Nephron (organoid): ENCODE results near the gene RGSL1.

ENCODE experiments used
- H3K27ac Mint-ChIP-seq, 3 experiments: 2 replicates each; pipeline ENCODE4 v1.8.0; 2020; ENCODE audit warnings: mixed read lengths in 3 of 3, mild to moderate bottlenecking in 2 of 3, moderate library complexity in 1 of 3
- H3K27me3 Mint-ChIP-seq: 2 replicates; pipeline ENCODE4 v1.8.0; 2021; ENCODE audit warnings: low read depth, mild to moderate bottlenecking, moderate library complexity, mixed read lengths
- H3K36me3 Mint-ChIP-seq: 2 replicates; pipeline ENCODE4 v1.8.0; 2020; ENCODE audit warnings: low read depth, mixed read lengths
- H3K4me1 Mint-ChIP-seq: 2 replicates; pipeline ENCODE4 v1.8.0; 2020; ENCODE audit warnings: mixed read lengths
- H3K4me3 Mint-ChIP-seq, 3 experiments: 2 replicates each; pipeline ENCODE4 v1.8.0; 2020; ENCODE audit warnings: mild to moderate bottlenecking in 3 of 3, mixed read lengths in 3 of 3, moderate library complexity in 2 of 3
- H3K9me3 Mint-ChIP-seq: 2 replicates; pipeline ENCODE4 v1.8.0; 2020; ENCODE audit warnings: mixed read lengths
- TF ChIP-seq, protein P1 (sequence below), 3 experiments: fragments of 200-600 bp; sonication (generic); IDR thresholded peaks; one replicate each; pipeline ENCODE4 v1.5.0; 2021; ENCODE audit warnings: antibody characterized with exemption in 3 of 3; ENCODE audit not compliant: unreplicated experiment in 3 of 3

Gene RGSL1

DNA sequence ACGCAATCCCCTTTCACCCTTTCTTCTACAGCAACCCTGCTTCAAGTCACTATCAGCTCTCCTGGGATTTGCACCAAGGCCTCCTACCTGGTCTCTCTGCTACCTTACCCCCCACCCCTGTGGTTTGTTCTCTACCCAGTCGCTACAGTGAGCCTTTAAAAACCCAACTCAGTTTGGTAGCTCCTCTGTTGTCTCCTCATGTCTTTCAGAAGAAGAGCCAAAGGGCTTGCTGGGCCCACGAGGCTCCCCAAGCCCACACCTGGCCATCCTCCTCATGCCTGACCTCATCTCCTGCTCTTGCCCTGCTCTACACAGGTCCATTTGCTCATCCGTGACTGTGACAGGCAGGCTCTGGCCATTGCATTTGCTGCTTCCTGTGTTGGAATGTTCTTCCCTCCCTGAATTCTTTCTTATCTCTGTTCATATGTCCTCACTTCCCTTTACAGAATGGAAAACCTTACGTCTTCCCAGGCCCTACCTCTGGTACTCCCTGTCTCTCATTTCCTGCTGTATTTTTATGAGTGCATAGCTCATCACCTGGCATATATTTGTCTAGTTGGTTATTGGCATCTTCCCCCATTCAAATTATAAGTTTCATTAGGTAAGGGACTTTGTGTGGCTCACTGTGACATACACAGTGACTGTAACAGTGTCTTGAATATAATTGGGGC is 150.9 kb downstream of the RGSL1 start:
- Mint-ChIP-seq H3K27ac (no peak overlapping the region), H3K27me3 (peaks cover 21% of the 10 kb centered on the region), H3K4me3 (no peak overlapping the region), H3K9me3 (no peaks in the 10 kb centered on the region), H3K36me3 (no peaks in the 10 kb centered on the region), H3K4me1 (peaks cover 4% of the 10 kb centered on the region)
- TF ChIP-seq, protein P1, sequence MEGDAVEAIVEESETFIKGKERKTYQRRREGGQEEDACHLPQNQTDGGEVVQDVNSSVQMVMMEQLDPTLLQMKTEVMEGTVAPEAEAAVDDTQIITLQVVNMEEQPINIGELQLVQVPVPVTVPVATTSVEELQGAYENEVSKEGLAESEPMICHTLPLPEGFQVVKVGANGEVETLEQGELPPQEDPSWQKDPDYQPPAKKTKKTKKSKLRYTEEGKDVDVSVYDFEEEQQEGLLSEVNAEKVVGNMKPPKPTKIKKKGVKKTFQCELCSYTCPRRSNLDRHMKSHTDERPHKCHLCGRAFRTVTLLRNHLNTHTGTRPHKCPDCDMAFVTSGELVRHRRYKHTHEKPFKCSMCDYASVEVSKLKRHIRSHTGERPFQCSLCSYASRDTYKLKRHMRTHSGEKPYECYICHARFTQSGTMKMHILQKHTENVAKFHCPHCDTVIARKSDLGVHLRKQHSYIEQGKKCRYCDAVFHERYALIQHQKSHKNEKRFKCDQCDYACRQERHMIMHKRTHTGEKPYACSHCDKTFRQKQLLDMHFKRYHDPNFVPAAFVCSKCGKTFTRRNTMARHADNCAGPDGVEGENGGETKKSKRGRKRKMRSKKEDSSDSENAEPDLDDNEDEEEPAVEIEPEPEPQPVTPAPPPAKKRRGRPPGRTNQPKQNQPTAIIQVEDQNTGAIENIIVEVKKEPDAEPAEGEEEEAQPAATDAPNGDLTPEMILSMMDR (IDR thresholded peaks at IDR 0.05; ENCODE audit: unreplicated experiment in 3 of 3), result no peak

DNA sequence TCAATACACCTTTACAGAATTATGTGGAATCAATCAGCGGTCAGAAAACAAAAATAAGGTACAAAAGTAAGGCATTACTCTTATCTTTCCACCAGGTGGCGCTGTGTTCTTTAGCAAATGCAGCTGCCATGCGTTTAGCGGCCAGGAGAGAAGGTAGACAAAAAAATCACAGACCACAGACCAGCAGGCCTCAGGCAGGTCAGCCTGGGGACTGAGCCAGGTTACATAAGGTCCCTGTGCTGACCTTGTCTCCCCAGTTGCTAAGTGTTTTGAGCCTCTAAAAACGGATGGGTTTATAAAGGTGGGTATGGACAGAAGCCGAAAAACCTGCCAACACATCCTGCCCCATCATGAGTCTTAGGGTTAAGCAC is 151.5 kb downstream of the RGSL1 start:
- H3K9me3 Mint-ChIP-seq, result no peaks in the 10 kb centered on the region
- H3K27ac Mint-ChIP-seq, result no peak overlapping the region
- H3K4me1 Mint-ChIP-seq, result peaks cover 4% of the 10 kb centered on the region
- no peaks in the 10 kb centered on the region for H3K36me3 Mint-ChIP-seq
- no peak overlapping the region for H3K4me3 Mint-ChIP-seq
- TF ChIP-seq, protein P1 (IDR thresholded peaks at IDR 0.05; ENCODE audit: unreplicated experiment in 3 of 3), result peak; percentile 78 to 81 (median 80)
- peaks cover 21% of the 10 kb centered on the region for H3K27me3 Mint-ChIP-seq

DNA sequence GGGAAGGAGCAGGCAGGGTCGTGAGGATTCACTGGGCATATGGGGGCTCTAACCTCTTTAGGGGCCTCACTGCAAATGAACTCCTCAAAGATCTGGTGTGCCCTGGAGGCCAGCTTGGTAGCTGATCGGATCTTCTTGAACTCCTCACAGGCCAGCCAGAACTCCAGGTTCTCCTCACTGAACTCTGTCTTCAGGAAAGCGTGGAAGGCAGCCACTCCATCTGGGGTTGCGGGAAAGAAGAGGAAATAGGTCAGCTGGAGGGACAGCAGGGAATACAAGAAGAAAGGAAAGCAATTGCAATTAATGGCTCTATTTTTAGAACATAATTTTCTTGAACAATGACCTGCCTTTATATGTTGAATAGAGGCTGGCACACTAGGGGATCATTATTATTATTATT is 152.0 kb downstream of the RGSL1 start:
- no peaks in the 10 kb centered on the region for H3K9me3 Mint-ChIP-seq
- TF ChIP-seq, protein P1 (IDR thresholded peaks at IDR 0.05; ENCODE audit: unreplicated experiment in 3 of 3), result no peak
- H3K4me1 Mint-ChIP-seq, result peaks cover 6% of the 10 kb centered on the region
- no peaks in the 10 kb centered on the region for H3K36me3 Mint-ChIP-seq
- no peak overlapping the region for H3K4me3 Mint-ChIP-seq
- no peak overlapping the region for H3K27ac Mint-ChIP-seq
- peaks cover 21% of the 10 kb centered on the region for H3K27me3 Mint-ChIP-seq

DNA sequence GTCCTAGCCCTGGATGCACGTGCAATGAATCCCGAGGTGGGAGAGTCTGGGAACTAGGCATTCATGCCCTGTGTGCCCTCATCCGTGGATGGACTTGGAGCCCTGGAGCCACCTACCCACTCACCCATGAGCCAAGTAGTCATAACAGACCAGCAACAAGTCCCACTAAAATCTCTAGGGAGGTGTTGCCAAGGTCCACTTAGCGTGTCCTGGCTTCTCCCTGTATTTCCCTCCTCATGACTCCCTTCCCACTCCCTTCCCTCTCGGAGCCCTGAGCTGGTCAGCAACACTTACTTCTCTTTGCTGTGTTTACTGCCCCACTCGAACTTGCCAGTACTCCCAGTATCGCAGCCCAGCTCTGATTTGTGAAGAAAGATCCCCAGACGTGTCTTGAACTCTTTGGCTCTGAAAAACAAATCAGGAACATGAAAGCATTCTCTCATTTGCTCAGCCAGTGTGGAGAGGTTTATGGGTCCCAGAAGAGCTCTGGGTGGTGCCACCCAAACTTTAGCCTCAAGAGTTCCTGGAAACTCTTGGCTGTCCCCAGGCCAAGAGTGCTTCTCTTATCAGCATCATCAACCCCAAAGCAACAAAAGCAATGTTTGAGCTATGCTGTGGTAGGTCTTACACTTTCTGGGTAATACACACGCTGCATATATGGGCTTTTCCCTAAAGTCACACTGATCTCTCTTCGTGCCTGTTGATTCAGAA is 153.1 kb downstream of the RGSL1 start:
- Mint-ChIP-seq H3K36me3 (no peaks in the 10 kb centered on the region), H3K9me3 (no peaks in the 10 kb centered on the region), H3K4me1 (peaks cover 10% of the 10 kb centered on the region), H3K27ac (no peak overlapping the region), H3K27me3 (peaks cover 26% of the 10 kb centered on the region), H3K4me3 (no peak overlapping the region)
- TF ChIP-seq, protein P1 (IDR thresholded peaks at IDR 0.05; ENCODE audit: unreplicated experiment in 3 of 3), result no peak

DNA sequence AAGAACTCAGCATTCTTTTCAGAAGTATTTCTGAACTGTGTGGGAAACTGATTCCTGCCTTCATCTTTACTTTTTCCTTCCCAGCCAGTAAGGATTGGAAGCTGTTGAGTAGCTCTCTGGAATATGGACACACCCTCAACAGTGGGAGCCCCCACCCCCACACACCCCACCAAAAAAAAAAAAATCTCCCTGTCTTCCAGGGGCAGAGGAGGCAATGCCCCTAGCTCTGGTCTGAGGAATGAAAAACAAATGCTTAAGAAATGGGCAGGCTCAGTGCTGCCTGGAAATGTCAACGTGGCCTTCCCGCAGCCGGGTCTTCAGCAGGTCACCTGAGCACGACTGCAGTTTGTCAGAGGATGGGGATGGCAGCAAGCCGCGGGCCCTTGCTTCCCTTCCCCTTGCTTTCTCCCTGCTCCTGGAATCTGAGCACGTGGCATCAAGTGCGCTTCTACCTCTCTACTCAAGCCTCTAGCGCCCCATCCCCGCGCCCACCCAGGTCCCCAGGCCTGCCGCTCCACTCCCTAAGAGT is 153.8 kb downstream of the RGSL1 start:
- Mint-ChIP-seq H3K36me3 (no peaks in the 10 kb centered on the region), H3K27ac (no peak overlapping the region), H3K4me3 (no peak overlapping the region), H3K27me3 (peaks cover 28% of the 10 kb centered on the region), H3K4me1 (peaks cover 11% of the 10 kb centered on the region), H3K9me3 (no peaks in the 10 kb centered on the region)
- TF ChIP-seq, protein P1 (IDR thresholded peaks at IDR 0.05; ENCODE audit: unreplicated experiment in 3 of 3), result no peak
